ENCODE results near the gene KRTAP5-10. TPM values are rescaled to one million over a fixed set of nuclear protein-coding genes. Genes with fewer than 3 reads are reported as not detected.

The KRTAP5-10 gene
- total and polyA plus RNA-seq, 4 experiments from 2014 or later: not detected

DNA sequence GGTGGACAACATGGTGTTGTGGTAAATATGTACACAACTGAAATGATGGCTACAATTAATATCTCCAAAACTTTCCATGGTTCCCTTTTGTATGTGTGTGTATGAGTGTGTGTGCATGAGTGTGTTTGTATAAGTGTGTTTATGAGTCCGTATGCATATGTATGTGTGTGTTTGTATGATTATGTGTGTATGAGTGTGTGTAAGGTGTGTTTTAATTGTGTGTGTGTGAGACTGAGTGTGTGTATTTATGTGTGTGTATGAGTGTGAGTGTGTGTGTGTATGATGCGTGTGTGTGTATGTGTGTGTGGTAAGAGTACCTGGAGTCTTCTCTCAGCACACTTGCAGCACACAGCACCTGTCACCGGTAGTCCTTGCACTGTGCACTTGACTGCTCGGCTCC is 9.3 kb upstream of the KRTAP5-10 start:
- ChIA-PET POLR2A (ENCODE audit: partially characterized antibody) (no interaction called here), CTCF (ENCODE audit: partially characterized antibody) (no interaction called here)
- H3K4me1 Mint-ChIP-seq: no peaks in the 10 kb centered on the region
- Histone ChIP-seq H3K27me3 (ENCODE audit: insufficient read depth, low read length) (no peaks in the 10 kb centered on the region), H3K4me3 (ENCODE audit: low read length in 2 of 2) (no peak overlapping the region), H3K36me3 (ENCODE audit: insufficient read depth, low read length) (no peaks in the 10 kb centered on the region), H3K4me1 (ENCODE audit: insufficient read depth, low read length) (no peaks in the 10 kb centered on the region), H3K9me3 (ENCODE audit: control insufficient read depth in 1 of 2, low read length in 2 of 2) (no peaks in the 10 kb centered on the region), H3K27ac (ENCODE audit: low read depth, low read length) (no peak overlapping the region)
- no peaks in the 10 kb centered on the region for H3K36me3 Mint-ChIP-seq
- intact Hi-C loops (cut with micrococcal nuclease): no loop called here
- peaks cover 10 to 14% of the 10 kb centered on the region in 2 donors for H3K27me3 Mint-ChIP-seq
- no peak overlapping the region for H3K27ac Mint-ChIP-seq
- no peak overlapping the region for H3K4me3 Mint-ChIP-seq
- no peak for DNase-seq
- H3K9me3 Mint-ChIP-seq: peaks cover 0 to 2% (median 0%) of the 10 kb centered on the region in 8 donors

DNA sequence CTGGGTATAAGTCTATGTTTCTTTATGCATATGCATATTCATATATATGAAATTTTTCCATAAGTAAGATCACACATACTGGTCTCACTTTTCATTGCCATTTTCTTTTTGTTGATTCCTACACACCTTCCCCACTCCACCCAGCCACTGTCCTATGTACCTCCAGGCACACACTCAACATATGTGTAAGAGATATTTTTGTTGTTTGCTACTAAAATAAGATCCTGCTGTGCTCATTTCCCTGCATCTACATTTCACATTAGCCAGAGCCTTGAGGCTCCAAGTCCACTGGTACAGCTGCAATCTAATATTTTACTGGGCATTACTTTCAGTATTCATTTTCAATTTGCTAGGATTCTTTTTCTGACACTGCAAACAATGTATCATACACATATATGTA is 8.1 kb upstream of the KRTAP5-10 start:
- CTCF ChIA-PET (ENCODE audit: partially characterized antibody): no interaction called here

DNA sequence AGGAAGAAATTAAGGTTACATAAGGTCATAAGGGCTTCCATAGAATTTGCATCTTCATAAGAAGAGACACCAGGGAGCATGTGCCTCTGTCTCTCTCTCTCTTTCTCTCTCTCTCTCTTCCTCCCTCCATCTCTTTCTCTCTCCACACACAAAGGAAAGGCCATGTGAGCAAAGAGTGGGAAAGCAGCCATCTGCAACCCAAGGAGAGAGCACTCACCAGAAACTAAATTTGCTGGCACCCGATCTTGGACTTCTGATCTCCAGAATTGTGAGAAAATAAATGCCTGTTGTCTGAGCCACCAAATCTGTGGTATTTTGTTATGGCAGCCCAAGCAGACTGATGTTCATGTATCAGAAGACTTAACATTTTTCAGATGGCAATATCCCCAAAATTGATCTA is 6.4 kb upstream of the KRTAP5-10 start:
- H3K27me3 ChIP-seq (ENCODE audit: insufficient read depth, low read length): no peaks in the 10 kb centered on the region
- Mint-ChIP-seq H3K27me3 (peaks cover 23 to 24% of the 10 kb centered on the region in 2 donors), H3K36me3 (no peaks in the 10 kb centered on the region), H3K4me1 (peaks cover 0 to 5% (median 4%) of the 10 kb centered on the region in 4 donors), H3K27ac (no peak overlapping the region), H3K4me3 (no peak overlapping the region), H3K9me3 (peaks cover 0 to 2% (median 0%) of the 10 kb centered on the region in 8 donors)
- H3K27ac ChIP-seq (ENCODE audit: low read depth, low read length): no peak overlapping the region
- H3K4me3 ChIP-seq (ENCODE audit: low read length in 2 of 2): no peak overlapping the region
- intact Hi-C loops (cut with micrococcal nuclease): no loop called here
- H3K9me3 ChIP-seq (ENCODE audit: control insufficient read depth in 1 of 2, low read length in 2 of 2): no peaks in the 10 kb centered on the region
- no peaks in the 10 kb centered on the region for H3K4me1 ChIP-seq (ENCODE audit: insufficient read depth, low read length)
- CTCF ChIA-PET (ENCODE audit: partially characterized antibody): no interaction called here
- POLR2A ChIA-PET (ENCODE audit: partially characterized antibody): no interaction called here
- no peak for DNase-seq
- no peaks in the 10 kb centered on the region for H3K36me3 ChIP-seq (ENCODE audit: insufficient read depth, low read length)

More for the DNA sequence above, 8.1 kb upstream of the KRTAP5-10 start:
- Mint-ChIP-seq H3K27me3 (peaks cover 12 to 14% of the 10 kb centered on the region in 2 donors), H3K27ac (no peak overlapping the region), H3K4me3 (no peak overlapping the region), H3K36me3 (no peaks in the 10 kb centered on the region), H3K4me1 (no peaks in the 10 kb centered on the region), H3K9me3 (peaks cover 0 to 2% (median 0%) of the 10 kb centered on the region in 8 donors)
- H3K4me1 ChIP-seq (ENCODE audit: insufficient read depth, low read length): no peaks in the 10 kb centered on the region
- no peak overlapping the region for H3K27ac ChIP-seq (ENCODE audit: low read depth, low read length)
- POLR2A ChIA-PET (ENCODE audit: partially characterized antibody): no interaction called here
- intact Hi-C loops (cut with micrococcal nuclease): no loop called here
- H3K36me3 ChIP-seq (ENCODE audit: insufficient read depth, low read length): no peaks in the 10 kb centered on the region
- no peaks in the 10 kb centered on the region for H3K9me3 ChIP-seq (ENCODE audit: control insufficient read depth in 1 of 2, low read length in 2 of 2)
- no peak for DNase-seq
- H3K27me3 ChIP-seq (ENCODE audit: insufficient read depth, low read length): no peaks in the 10 kb centered on the region
- H3K4me3 ChIP-seq (ENCODE audit: low read length in 2 of 2): no peak overlapping the region

- Mint-ChIP-seq H3K4me3 (no peak overlapping the region), H3K4me1 (peaks cover 0 to 5% (median 4%) of the 10 kb centered on the region in 4 donors), H3K9me3 (peaks cover 0 to 2% (median 0%) of the 10 kb centered on the region in 8 donors), H3K27ac (no peak overlapping the region), H3K27me3 (peaks cover 26 to 35% of the 10 kb centered on the region in 2 donors), H3K36me3 (no peaks in the 10 kb centered on the region)
- Histone ChIP-seq H3K36me3 (ENCODE audit: insufficient read depth, low read length) (no peaks in the 10 kb centered on the region), H3K27me3 (ENCODE audit: insufficient read depth, low read length) (no peaks in the 10 kb centered on the region), H3K4me3 (ENCODE audit: low read length in 2 of 2) (no peak overlapping the region), H3K9me3 (ENCODE audit: control insufficient read depth in 1 of 2, low read length in 2 of 2) (no peaks in the 10 kb centered on the region), H3K4me1 (ENCODE audit: insufficient read depth, low read length) (no peaks in the 10 kb centered on the region), H3K27ac (ENCODE audit: low read depth, low read length) (no peak overlapping the region)
- POLR2A ChIA-PET (ENCODE audit: partially characterized antibody): no interaction called here
- CTCF ChIA-PET (ENCODE audit: partially characterized antibody): no interaction called here
- intact Hi-C loops (cut with micrococcal nuclease): no loop called here
- no peak for DNase-seq
These were observed 3.2 kb upstream of the KRTAP5-10 start for GRCh38 chr11:71562120-71562519.

- Mint-ChIP-seq H3K27ac (no peak overlapping the region), H3K9me3 (peaks cover 0 to 2% (median 0%) of the 10 kb centered on the region in 8 donors), H3K36me3 (no peaks in the 10 kb centered on the region), H3K4me3 (no peak overlapping the region), H3K27me3 (peaks cover 22 to 32% of the 10 kb centered on the region in 2 donors), H3K4me1 (peaks cover 0 to 5% (median 4%) of the 10 kb centered on the region in 4 donors)
- Histone ChIP-seq H3K27ac (ENCODE audit: low read depth, low read length) (no peak overlapping the region), H3K36me3 (ENCODE audit: insufficient read depth, low read length) (no peaks in the 10 kb centered on the region), H3K9me3 (ENCODE audit: control insufficient read depth in 1 of 2, low read length in 2 of 2) (no peaks in the 10 kb centered on the region), H3K4me3 (ENCODE audit: low read length in 2 of 2) (no peak overlapping the region), H3K4me1 (ENCODE audit: insufficient read depth, low read length) (no peaks in the 10 kb centered on the region), H3K27me3 (ENCODE audit: insufficient read depth, low read length) (no peaks in the 10 kb centered on the region)
- intact Hi-C loops (cut with micrococcal nuclease): no loop called here
- peak in 2 of 5 donors; percentile 3 to 6 for DNase-seq
- POLR2A ChIA-PET (ENCODE audit: partially characterized antibody): no interaction called here
- CTCF ChIA-PET (ENCODE audit: partially characterized antibody): interaction anchor here (1.1 kb wide), 1 partner anchor 16 kb away, joined by 4 read pairs; no protein-coding TSS in a partner anchor
These were observed 2.0 kb upstream of the KRTAP5-10 start for GRCh38 chr11:71563406-71563805.

DNA sequence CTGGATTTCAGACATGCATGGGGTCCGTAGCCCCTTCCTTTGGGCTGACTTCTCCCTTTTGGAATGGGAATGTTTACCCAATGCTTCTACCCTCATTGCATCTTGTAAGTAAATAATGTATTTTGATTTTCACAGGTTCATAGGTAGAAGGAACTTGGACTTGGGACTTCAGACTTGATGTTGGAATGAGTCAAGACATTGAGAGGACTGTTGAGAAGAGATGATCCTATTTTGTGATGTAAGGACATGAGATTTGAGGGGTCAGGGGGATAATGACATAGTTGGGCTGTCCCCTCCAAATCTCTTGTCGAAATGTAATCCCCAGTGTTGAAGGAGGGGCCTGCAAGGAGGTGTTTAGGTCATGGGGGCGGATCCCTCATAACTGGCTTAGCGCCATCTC is 933 bp upstream of the KRTAP5-10 start:
- CTCF ChIA-PET (ENCODE audit: partially characterized antibody): no interaction called here
- no peaks in the 10 kb centered on the region for H3K4me1 ChIP-seq (ENCODE audit: insufficient read depth, low read length)
- no peak overlapping the region for H3K4me3 Mint-ChIP-seq
- no peak for DNase-seq
- no peaks in the 10 kb centered on the region for H3K36me3 Mint-ChIP-seq
- peaks cover 19 to 28% of the 10 kb centered on the region in 2 donors for H3K27me3 Mint-ChIP-seq
- H3K9me3 ChIP-seq (ENCODE audit: control insufficient read depth in 1 of 2, low read length in 2 of 2): no peaks in the 10 kb centered on the region
- no peak overlapping the region for H3K27ac Mint-ChIP-seq
- H3K9me3 Mint-ChIP-seq: peaks cover 0 to 2% (median 0%) of the 10 kb centered on the region in 8 donors
- intact Hi-C loops (cut with micrococcal nuclease): no loop called here
- POLR2A ChIA-PET (ENCODE audit: partially characterized antibody): no interaction called here
- no peaks in the 10 kb centered on the region for H3K36me3 ChIP-seq (ENCODE audit: insufficient read depth, low read length)
- peaks cover 0 to 5% (median 4%) of the 10 kb centered on the region in 4 donors for H3K4me1 Mint-ChIP-seq
- no peak overlapping the region for H3K4me3 ChIP-seq (ENCODE audit: low read length in 2 of 2)
- no peaks in the 10 kb centered on the region for H3K27me3 ChIP-seq (ENCODE audit: insufficient read depth, low read length)
- H3K27ac ChIP-seq (ENCODE audit: low read depth, low read length): no peak overlapping the region

DNA sequence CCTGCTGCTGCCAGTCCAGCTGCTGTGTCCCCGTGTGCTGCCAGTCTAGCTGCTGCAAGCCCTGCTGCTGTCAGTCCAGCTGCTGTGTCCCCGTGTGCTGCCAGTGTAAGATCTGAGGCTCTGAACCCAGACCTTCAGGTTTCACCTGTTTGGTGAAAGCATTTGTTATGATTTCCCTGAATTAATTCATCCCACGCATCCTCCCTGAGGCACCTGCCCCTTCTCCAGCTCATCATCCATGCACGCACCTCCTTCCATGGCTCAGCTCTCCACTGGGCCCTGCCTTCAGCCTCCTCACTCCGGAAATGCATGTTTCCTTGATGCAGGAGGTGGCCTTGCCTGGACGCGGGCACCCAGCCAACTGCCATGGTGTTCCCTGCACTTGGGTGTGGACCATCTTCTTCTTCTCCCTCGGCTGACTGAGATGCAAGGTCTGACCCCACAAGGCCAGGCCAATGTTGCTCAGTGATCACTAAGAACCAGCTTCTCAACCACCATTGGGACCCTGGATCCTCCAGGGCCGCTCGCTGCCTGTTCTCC is 788 bp downstream of the KRTAP5-10 start:
- no peaks in the 10 kb centered on the region for H3K4me1 ChIP-seq (ENCODE audit: insufficient read depth, low read length)
- Mint-ChIP-seq H3K4me1 (peaks cover 0 to 7% (median 4%) of the 10 kb centered on the region in 4 donors), H3K9me3 (no peaks in the 10 kb centered on the region), H3K4me3 (no peak overlapping the region), H3K36me3 (no peaks in the 10 kb centered on the region), H3K27me3 (peaks cover 23 to 31% of the 10 kb centered on the region in 2 donors), H3K27ac (no peak overlapping the region)
- no peak overlapping the region for H3K4me3 ChIP-seq (ENCODE audit: low read length in 2 of 2)
- no peaks in the 10 kb centered on the region for H3K36me3 ChIP-seq (ENCODE audit: insufficient read depth, low read length)
- no peak overlapping the region for H3K27ac ChIP-seq (ENCODE audit: low read depth, low read length)
- no peaks in the 10 kb centered on the region for H3K9me3 ChIP-seq (ENCODE audit: control insufficient read depth in 1 of 2, low read length in 2 of 2)
- no peaks in the 10 kb centered on the region for H3K27me3 ChIP-seq (ENCODE audit: insufficient read depth, low read length)
- no peak for DNase-seq
- CTCF ChIA-PET (ENCODE audit: partially characterized antibody): no interaction called here
- POLR2A ChIA-PET (ENCODE audit: partially characterized antibody): no interaction called here
- intact Hi-C loops (cut with micrococcal nuclease): no loop called here

Data from CD4-positive, alpha-beta memory T cell (primary cell).